GM19372 (cell line): ENCODE data around the gene MSLN.

Experiments
- ATAC-seq: cut with Tn5 transposase; IDR thresholded peaks from one replicate; pipeline ENCODE4 v1.9.1; 2021; ENCODE audit warnings: mild to moderate bottlenecking, low read depth, moderate library complexity; ENCODE audit not compliant: unreplicated experiment

The MSLN gene

GRCh38 chr16:787978-788398, 27.5 kb downstream of the MSLN start, which contains the start of gene RPUSD1:
TSS of gene RPUSD1 (minus strand) at chr16:788381. CDS start at chr16:787737, 644 bp downstream.
- ATAC-seq, result no peak

DNA sequence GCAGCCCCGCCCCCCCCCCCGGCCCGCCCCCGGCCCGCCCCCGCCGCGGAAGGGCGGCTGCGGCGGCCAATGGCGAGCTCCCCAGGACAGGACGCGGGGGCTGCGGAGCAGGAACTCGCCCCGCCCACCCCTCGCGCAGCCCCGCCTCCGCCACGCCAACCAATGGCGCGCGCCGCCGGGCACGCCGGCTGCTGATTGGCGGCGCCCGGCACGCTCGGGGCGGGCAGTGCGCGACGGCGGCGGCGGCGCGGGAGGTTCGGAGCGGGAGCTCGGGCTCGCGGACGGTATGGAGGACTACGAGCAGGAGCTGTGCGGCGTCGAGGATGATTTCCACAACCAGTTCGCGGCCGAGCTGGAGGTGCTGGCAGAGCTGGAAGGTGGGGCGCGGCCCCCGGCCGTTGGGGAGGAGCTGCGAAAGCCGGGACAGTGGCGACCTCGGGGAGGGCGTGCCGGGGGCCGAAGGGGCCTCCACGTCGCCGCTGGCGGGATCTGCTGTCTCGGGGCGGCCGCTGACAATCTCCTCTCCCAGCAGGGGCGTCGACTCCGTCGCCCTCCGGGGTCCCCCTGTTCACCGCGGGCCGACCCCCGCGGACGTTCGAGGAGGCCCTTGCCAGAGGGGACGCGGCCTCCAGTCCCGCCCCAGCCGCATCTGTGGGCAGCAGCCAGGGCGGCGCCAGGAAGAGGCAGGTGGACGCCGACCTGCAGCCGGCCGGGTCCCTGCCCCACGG, 28.0 kb downstream of the MSLN start, which contains the start of gene CHTF18:
TSS of gene CHTF18 (plus strand) at position 222 of the 728 bp plus-strand sequence. CDS start at position 287, 65 bp downstream.
- peak; percentile 76 for ATAC-seq

GRCh38 chr16:789191-789850, 28.8 kb downstream of the MSLN start:
- no peak for ATAC-seq

DNA sequence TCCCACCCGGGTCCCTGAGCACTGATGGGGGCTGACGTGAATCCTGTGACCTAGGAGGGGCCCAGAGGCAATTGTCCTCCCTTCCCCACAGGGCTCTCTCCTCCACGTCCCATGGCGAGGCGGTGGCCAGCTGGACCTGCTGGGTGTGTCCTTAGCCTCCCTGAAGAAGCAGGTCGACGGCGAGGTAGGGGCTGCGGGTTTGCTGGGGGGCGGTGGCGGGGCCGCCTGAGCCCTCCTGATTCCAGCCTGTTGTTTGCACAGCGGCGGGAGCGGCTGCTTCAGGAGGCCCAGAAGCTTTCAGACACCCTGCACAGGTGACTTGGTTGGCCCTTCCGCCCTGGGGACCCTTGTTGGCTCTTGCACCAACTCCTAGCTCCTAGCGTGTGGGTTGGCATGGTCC, 29.6 kb downstream of the MSLN start:
- ATAC-seq, result no peak

DNA sequence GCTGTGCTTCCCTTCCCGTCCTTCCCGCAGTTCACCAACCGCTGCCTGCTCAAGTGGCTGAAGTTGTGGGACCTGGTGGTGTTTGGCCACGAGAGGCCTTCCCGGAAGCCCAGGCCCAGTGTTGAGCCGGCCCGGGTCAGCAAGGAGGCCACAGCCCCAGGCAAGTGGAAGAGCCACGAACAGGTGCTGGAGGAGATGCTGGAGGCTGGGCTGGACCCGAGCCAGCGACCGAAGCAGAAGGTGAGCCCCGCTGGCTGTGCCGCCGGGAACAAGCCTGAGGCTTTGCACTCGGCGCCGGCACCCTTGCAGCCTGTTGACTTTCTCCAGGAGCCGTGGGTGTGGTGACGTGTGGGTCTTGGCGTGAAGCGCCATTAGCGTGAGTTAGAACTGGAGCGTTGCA, 30.6 kb downstream of the MSLN start:
- ATAC-seq, result no peak

- no peak for ATAC-seq
Observed at GRCh38 chr16:792221-792995, 31.9 kb downstream of the MSLN start.

- ATAC-seq, result no peak
Observed at GRCh38 chr16:793414-793813, 32.9 kb downstream of the MSLN start.

DNA sequence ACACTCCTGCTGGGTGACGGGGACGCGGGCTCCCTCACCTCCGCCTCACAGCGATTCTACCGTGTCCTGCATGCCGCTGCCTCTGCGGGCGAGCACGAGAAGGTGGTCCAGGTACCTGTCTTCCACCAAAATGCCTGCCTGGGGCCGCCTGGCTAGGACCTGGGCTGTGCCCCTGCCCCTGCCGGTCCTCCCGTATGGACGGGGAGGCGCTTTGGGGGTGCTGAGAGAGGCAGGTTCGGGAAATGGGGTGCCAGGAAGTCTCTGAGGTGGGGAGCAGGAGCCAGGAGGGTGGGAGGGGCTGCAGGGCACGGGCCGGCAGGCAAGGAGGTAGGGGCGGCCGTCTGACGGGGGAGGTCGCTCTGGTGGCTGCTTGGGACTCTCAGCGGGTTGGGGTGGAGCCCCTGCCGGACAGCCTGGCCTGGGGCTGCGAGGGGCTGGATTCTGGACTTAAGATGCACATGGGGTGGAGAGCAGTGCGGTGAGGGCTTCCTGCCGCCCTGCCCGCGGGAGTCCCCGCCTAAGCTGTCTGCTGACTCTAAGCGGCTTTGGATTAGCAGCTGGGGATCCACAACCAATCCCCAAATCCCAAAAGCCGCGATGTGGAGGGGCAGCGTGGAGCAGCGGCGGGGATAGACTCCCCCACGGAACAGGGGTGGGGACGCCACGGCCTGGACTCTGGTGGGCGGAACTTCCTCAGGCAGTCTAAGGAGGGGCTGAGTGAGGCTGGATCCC, 33.7 kb downstream of the MSLN start:
- ATAC-seq, result no peak

DNA sequence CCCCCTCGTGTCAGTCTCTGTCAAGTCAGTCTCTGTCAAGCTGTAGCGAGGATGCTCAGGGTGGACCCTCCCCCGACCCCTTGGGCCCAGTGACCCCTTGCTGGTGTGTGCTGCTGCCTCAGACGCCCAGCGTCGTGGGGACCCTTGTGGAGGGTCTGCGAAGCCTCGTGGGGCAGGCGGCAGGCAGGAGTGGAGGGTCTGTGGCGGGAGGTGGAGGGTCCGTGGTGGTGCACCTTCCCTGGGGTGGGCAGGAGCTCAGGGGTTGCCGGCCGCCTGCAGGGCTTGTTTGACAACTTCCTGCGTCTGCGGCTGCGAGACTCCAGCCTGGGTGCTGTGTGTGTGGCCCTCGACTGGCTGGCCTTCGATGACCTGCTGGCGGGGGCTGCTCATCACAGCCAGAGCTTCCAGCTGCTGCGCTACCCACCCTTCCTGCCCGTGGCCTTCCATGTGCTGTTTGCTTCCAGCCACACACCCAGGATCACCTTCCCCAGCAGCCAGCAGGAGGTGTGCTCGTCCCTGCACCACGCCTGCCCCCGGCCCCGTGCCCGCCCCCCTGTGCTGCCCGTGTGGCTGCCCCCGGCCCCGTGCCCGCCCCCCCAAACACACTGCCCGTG, 34.4 kb downstream of the MSLN start:
- no peak for ATAC-seq

DNA sequence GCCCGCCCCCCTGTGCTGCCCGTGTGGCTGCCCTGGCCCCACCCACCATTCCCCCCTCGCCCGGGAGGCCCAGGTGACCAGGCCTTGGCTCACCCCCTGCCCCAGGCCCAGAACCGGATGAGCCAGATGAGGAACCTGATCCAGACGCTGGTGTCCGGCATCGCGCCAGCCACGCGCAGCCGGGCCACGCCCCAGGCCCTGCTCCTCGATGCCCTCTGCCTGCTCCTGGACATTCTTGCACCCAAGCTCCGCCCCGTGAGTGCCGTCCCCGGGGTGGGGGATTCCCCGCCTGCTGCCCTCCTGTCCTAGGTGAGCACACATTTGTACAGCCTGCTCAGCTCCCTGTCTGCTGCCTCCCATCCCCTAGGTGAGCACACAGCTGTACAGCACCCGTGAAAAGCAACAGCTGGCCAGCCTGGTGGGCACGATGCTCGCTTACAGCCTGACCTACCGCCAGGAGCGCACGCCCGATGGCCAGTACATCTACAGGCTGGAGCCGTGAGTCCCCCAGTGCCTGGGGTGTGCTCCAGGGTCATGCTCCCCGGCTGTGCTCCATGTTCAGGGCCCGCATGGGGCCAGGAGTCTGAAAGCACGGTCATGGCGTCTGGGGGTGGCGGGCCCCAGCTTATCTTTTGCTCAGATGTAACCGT, 35.2 kb downstream of the MSLN start:
- no peak for ATAC-seq

DNA sequence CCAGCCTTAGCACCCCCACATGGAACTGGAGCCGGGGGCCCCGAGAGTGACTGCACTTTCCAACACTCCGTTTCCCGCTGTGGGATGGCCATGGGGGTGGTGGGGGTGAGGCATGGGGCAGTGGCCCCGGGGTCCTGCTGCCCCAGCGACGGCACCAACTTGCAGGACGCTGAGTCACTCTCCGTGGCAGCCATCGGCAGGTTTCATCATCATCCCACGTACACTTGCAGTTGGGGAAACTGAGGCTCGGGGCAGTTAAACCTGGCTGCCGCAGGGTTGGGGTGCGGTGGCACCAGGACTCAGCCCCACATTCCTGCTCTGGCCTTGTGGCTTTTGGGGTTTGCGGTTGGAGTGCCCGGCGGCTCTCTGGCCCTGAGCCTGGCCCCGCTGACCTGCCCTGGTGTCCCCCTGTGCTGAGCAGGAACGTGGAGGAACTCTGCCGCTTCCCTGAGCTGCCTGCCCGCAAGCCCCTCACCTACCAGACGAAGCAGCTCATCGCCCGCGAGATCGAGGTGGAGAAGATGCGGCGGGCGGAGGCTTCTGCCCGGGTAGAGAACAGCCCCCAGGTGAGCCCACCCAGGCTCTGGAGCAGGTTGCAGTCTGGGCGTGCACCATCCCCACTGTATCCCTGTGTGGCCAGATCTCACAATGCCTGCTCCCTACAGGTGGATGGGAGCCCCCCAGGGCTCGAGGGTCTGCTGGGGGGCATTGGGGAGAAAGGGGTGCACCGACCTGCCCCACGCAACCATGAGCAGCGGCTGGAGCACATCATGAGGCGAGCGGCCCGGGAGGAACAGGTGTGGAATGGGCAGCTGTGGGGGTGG, 36.0 kb downstream of the MSLN start:
- no peak for ATAC-seq

DNA sequence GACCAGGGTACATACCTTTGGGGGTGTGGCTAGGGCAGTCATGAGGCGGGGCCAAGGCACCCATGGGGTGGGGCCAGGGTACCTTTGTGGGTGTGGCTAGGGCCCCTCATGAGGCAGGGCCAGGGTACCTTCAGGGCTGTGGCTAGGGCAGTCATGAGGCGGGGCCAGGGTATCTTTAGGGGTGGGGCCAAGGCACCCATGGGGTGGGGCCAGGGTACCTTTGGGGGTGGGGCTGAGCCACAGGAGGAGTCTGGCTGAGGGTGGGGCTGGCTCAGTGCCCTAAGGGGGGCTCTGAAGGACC, 36.5 kb downstream of the MSLN start:
- ATAC-seq, result no peak

DNA sequence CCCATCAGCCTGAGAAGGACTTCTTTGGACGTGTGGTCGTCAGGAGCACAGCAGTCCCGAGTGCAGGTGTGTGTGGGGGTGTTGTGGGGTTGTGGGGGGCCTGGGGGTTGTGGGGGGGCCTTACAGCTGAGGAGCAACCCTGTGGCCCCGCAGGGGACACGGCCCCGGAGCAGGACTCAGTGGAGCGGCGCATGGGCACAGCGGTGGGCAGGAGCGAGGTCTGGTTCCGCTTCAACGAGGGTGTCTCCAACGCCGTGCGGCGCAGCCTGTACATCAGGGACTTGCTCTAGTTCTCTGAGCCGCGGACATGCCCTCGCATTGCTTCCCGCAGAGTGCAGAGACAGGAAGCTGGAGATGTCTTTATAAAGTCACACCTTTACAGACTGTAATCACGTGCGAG, 37.2 kb downstream of the MSLN start:
- no peak for ATAC-seq

DNA sequence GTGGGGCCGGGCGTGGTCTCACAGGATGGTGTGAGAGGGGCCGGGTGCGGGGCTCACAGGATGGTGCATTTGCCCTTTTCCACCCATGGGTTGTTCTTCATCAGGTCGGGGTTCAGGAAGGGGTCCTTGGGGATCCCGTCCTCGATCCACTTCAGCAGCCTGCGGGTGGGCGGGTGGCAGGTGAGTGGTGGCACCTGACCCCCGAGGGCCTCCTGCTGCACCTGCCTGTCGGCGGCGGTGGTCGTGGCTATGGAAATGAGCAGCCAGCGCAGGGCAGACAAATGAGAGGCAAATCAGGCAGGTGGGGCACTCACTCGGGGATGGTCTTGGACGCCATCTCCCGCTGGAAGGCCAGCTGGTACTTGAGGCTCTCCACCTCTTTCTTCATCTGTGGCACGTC, 38.1 kb downstream of the MSLN start:
- no peak for ATAC-seq

DNA sequence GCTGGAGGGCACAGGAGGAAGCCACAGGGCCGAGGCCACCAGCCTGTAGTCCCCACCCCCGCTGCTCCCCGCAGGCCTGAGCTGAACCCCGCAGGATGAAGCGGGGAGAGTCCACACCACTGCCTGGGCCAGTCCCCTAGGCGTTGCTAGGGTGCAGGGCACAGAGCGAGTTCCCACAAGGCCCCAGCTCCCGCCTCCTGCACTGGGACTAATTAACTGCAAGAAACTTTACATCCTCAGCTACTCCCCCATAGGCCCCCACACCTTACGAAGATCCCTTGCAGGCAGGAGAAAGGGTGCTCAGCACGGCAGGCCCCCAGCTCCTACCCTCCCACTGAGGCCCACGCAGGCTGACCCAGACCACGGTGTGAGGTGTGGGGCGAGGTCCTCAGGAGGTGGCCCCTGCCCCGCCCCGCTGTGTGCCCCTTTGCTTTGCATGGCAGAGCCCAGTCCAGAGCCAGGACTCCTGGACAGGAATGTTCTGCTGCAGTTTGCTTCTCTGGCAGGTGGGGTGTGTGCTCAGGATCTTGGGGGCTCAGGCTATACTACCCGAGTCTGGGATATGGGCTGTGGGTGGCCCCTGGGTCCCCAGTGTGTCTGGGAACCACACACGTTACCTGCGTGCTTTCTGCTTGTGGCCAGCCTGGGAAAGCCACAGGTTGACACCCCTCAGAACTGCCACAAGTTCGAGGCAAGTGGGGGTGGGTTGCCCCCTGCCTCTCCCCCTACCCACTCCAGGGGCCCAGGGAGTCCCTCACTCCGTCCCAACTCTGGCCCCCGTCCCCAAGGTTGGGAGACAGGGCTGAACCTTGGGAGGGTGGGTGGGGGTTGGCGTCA, 38.8 kb downstream of the MSLN start:
- ATAC-seq, result no peak

GRCh38 chr16:799948-800833, 39.7 kb downstream of the MSLN start, which contains the start of gene GNG13:
TSS of gene GNG13 (minus strand) at chr16:800734. CDS start at chr16:799077, 1,657 bp downstream.
- no peak for ATAC-seq
